ENCODE measurements around the gene ANKRD29.

- TF ChIP-seq EZH2phosphoT487 (IDR thresholded peaks at IDR 0.05; ENCODE audit: borderline replicate concordance) (no peak), CTCF (conservative IDR thresholded peaks at IDR 0.05; ENCODE audit: low read length) (no peak)
Measured at GRCh38 chr18:23652232-23652631, 10.5 kb downstream of the ANKRD29 start.

All from Loucy (cell line).